Breast epithelium (tissue), 4 donors: Measurements from ENCODE around the gene DCST1. TPM values are rescaled to one million over a fixed set of nuclear protein-coding genes. Genes with fewer than 3 reads are reported as not detected.

Experiments
- DNase-seq, 2 donors: peaks; one replicate each; pipeline ENCODE4 v3.0.0-alpha.2; 2019; ENCODE audit warnings: low spot score in 2 of 2
- H3K27ac ChIP-seq, 2 donors: fragments of 200-600 bp; sonication (generic) in 1 of 2; one replicate each; pipeline ENCODE4 v1.5.1; 2016 to 2019; ENCODE audit warnings: mild to moderate bottlenecking in 1 of 2
- H3K27me3 ChIP-seq, 2 donors: fragments of 200-600 bp; sonication (generic) in 1 of 2; one replicate each; pipeline versions ENCODE4 v1.5.1 to v1.6.0; 2017 to 2019; ENCODE audit warnings: control low read depth in 1 of 2, mild to moderate bottlenecking in 1 of 2
- H3K36me3 ChIP-seq: fragments of 200-600 bp; one replicate; pipeline ENCODE4 v1.5.1; 2019
- H3K4me1 ChIP-seq, 2 donors: fragments of 200-600 bp; sonication (generic); one replicate each; pipeline ENCODE4 v1.5.1; 2016 to 2019; ENCODE audit warnings: control low read depth in 1 of 2
- H3K4me3 ChIP-seq, 3 donors: fragments of 200-600 bp; sonication (generic); 1 replicate in 2 of 3; 2 replicates in 1 of 3; pipeline ENCODE4 v1.5.1; 2016 to 2019; ENCODE audit warnings: mild to moderate bottlenecking in 3 of 3, moderate library complexity in 2 of 3
- H3K9me3 ChIP-seq, 2 donors: fragments of 200-600 bp; sonication (generic) in 1 of 2; one replicate each; pipeline ENCODE4 v1.5.1; 2016 to 2019; ENCODE audit warnings: control low read depth in 1 of 2
- CTCF ChIP-seq, 3 donors: fragments of 450-650 bp; IDR thresholded peaks; one replicate each; pipeline ENCODE4 v1.5.1; 2016 to 2017; ENCODE audit warnings: antibody characterized with exemption in 3 of 3, mild to moderate bottlenecking in 3 of 3, moderate library complexity in 3 of 3
- POLR2A ChIP-seq: fragments of 450-650 bp; IDR thresholded peaks from one replicate; pipeline ENCODE4 v1.6.1; 2016; ENCODE audit warnings: antibody characterized with exemption, mild to moderate bottlenecking, moderate library complexity
- POLR2AphosphoS5 ChIP-seq, 3 donors: sonication (generic); formaldehyde crosslinking; IDR thresholded peaks; one replicate each; pipeline ENCODE4 v1.6.1; 2017; ENCODE audit warnings: antibody characterized with exemption in 3 of 3
- intact Hi-C: fragments of 100-400 bp; cut with DNase I; formaldehyde crosslinking; loops from one replicate; pipeline ENCODE4 v1.15.1; 2023; ENCODE audit warnings: low total_unique reads
- total RNA-seq, 3 donors: library from RNA; depleted of rRNA; stranded (reverse); fragments of >200 nt; gene quantifications; one replicate each; pipeline ENCODE4 v1.1.0, GENCODE V29; 2016

The DCST1 gene
- total RNA-seq, 3 donors from 2014 or later = 0.16 to 0.66 (median 0.44) TPM

GRCh38 chr1:155016231-155016831 lies 17.3 kb upstream of the DCST1 start:
- TF ChIP-seq CTCF (IDR thresholded peaks at IDR 0.05) (no peak), POLR2AphosphoS5 (IDR thresholded peaks at IDR 0.05) (no peak), POLR2A (no peak)
- H3K27me3 ChIP-seq = no peaks in the 10 kb centered on the region
- no peaks in the 10 kb centered on the region for H3K36me3 ChIP-seq
- intact Hi-C loops = loop anchor here (5.0 kb wide), 1 partner anchor 36 kb away; the partner anchor contains the start of gene ADAM15
- H3K27ac ChIP-seq = peak overlapping the region; percentile 91 to 92
- H3K4me3 ChIP-seq = peak overlapping the region in 1 of 3 donors; percentile 59
- no peak for DNase-seq
- H3K9me3 ChIP-seq = no peaks in the 10 kb centered on the region
- peaks cover 8 to 21% of the 10 kb centered on the region in 2 donors for H3K4me1 ChIP-seq

- H3K27ac ChIP-seq = peak overlapping the region; percentile 91 to 92
- no peaks in the 10 kb centered on the region for H3K36me3 ChIP-seq
- TF ChIP-seq POLR2AphosphoS5 (IDR thresholded peaks at IDR 0.05) (peak; percentile 82 to 97 (median 95)), POLR2A (no peak), CTCF (IDR thresholded peaks at IDR 0.05) (peak; percentile 96 to 100 (median 99))
- H3K27me3 ChIP-seq = no peaks in the 10 kb centered on the region
- H3K4me1 ChIP-seq = peaks cover 0 to 11% of the 10 kb centered on the region in 2 donors
- DNase-seq = peak; percentile 95 to 97
- H3K4me3 ChIP-seq = peak overlapping the region; percentile 44 to 59 (median 47)
- no peaks in the 10 kb centered on the region for H3K9me3 ChIP-seq
- intact Hi-C loops = loop anchor here (5.0 kb wide), 1 partner anchor 35 kb away; the partner anchor contains the start of gene ADAM15
Measured at GRCh38 chr1:155017041-155017945, 16.3 kb upstream of the DCST1 start.

- Histone ChIP-seq H3K9me3 (no peaks in the 10 kb centered on the region), H3K27me3 (no peaks in the 10 kb centered on the region), H3K4me3 (peak overlapping the region; percentile 44 to 59 (median 47)), H3K4me1 (peaks cover 3 to 9% of the 10 kb centered on the region in 2 donors), H3K36me3 (no peaks in the 10 kb centered on the region), H3K27ac (peak overlapping the region; percentile 91 to 92)
- DNase-seq = no peak
- intact Hi-C loops = loop anchor here (5.0 kb wide), 1 partner anchor 34 kb away; the partner anchor contains the start of gene ADAM15
- TF ChIP-seq POLR2A (no peak), POLR2AphosphoS5 (IDR thresholded peaks at IDR 0.05) (no peak), CTCF (IDR thresholded peaks at IDR 0.05) (no peak)
Measured at GRCh38 chr1:155017946-155018316, 15.7 kb upstream of the DCST1 start.

- intact Hi-C loops = loop anchor here (5.0 kb wide), 1 partner anchor 34 kb away; the partner anchor contains the start of gene ADAM15
- H3K4me3 ChIP-seq = no peak overlapping the region
- H3K27ac ChIP-seq = peak overlapping the region; percentile 91 to 92
- H3K27me3 ChIP-seq = no peaks in the 10 kb centered on the region
- no peaks in the 10 kb centered on the region for H3K9me3 ChIP-seq
- TF ChIP-seq POLR2A (no peak), CTCF (IDR thresholded peaks at IDR 0.05) (no peak), POLR2AphosphoS5 (IDR thresholded peaks at IDR 0.05) (no peak)
- H3K4me1 ChIP-seq = peaks cover 3 to 9% of the 10 kb centered on the region in 2 donors
- DNase-seq = no peak
- no peaks in the 10 kb centered on the region for H3K36me3 ChIP-seq
Measured at GRCh38 chr1:155018617-155019348, 14.8 kb upstream of the DCST1 start.
